Ovary (tissue), 9 donors: ENCODE data around the gene C13orf46. TPM values are rescaled to one million over a fixed set of nuclear protein-coding genes. Genes with fewer than 3 reads are reported as not detected.
A peak's percentile ranks its signal among the peaks of the same experiment; 100 is the strongest.

Experiments used
- DNase-seq, 5 donors: peaks; one replicate each; pipeline ENCODE4 v3.0.0-alpha.2; 2019 to 2020
- H3K27ac ChIP-seq, 2 donors: fragments of 200-600 bp; one replicate each; pipeline versions ENCODE4 v1.5.1 to v1.8.0; 2019 to 2022
- H3K27me3 ChIP-seq: fragments of 200-600 bp; one replicate; pipeline ENCODE4 v1.8.0; 2022
- H3K36me3 ChIP-seq: fragments of 200-600 bp; sonication (generic); one replicate; pipeline ENCODE4 v1.5.1; 2019
- H3K4me1 ChIP-seq: one replicate; pipeline ENCODE4 v1.8.1; 2013; ENCODE audit warnings: mild to moderate bottlenecking, moderate library complexity; ENCODE audit not compliant: insufficient read depth
- H3K4me3 ChIP-seq: fragments of 200-600 bp; sonication (generic); one replicate; pipeline ENCODE4 v1.5.1; 2017
- H3K9me3 ChIP-seq, 2 donors: fragments of 200-600 bp in 1 of 2; sonication (generic) in 1 of 2; one replicate each; pipeline versions ENCODE4 v1.5.1 to v1.8.1; 2013 to 2019; ENCODE audit warnings: mild to moderate bottlenecking in 1 of 2, moderate library complexity in 1 of 2
- CTCF ChIP-seq, 3 donors: fragments of 450-650 bp in 2 of 3; fragments of 200-600 bp in 1 of 3; IDR thresholded peaks; one replicate each; pipeline versions ENCODE4 v1.5.1 to v1.8.0; 2016 to 2022; ENCODE audit warnings: antibody characterized with exemption in 3 of 3, mild to moderate bottlenecking in 1 of 3
- EP300 ChIP-seq: sonication (generic); formaldehyde crosslinking; IDR thresholded peaks from one replicate; pipeline ENCODE4 v1.6.1; 2017; ENCODE audit warnings: antibody characterized with exemption
- POLR2A ChIP-seq: fragments of 450-650 bp; IDR thresholded peaks from one replicate; pipeline ENCODE4 v1.6.1; 2017; ENCODE audit warnings: antibody characterized with exemption, mild to moderate bottlenecking, moderate library complexity
- WGBS, 3 donors: extraction: QIAGEN DNeasy Blood & Tissue Kit in 1 of 3; methylation state at CpG; one replicate each; pipeline versions ENCODE4 v1.1.5 to v1.1.7; 2013 to 2017; 5-methylcytosine and 5-hydroxymethylcytosine counted together
- intact Hi-C, 4 donors: fragments of 100-400 bp; cut with DNase I; formaldehyde crosslinking; loops; one replicate each; pipeline versions ENCODE4 v1.11.0 to v1.15.1; 2022 to 2023
- polyA plus RNA-seq, 2 donors: library from polyadenylated mRNA; stranded (reverse); fragments of 200-250 nt in 1 of 2; fragments of 350-450 nt in 1 of 2; fragmentation: Illumina TruSeq in 1 of 2; extraction: RNeasy Lipid Tissue Mini Kit (QIAGEN cat#74804) in 1 of 2; gene quantifications; one replicate each; pipeline ENCODE4 v1.2.3, GENCODE V29; 2013 to 2014
- total RNA-seq, 7 donors: library from RNA; depleted of rRNA in 2 of 7; stranded (reverse); fragments of >200 nt in 2 of 7; fragmentation: NEBNext Ultra II Directional in 3 of 7; extraction: Animal tissue kit (Norgen Biotek cat#: 25700) in 3 of 7; gene quantifications; one replicate each; pipeline versions ENCODE4 v1.1.0 to v1.2.4, GENCODE V29; 2016 to 2023
- donor health status: DM: no; HTN: no; CAD: no; lungs with moderate emphysema.
- donor health status: DM: no; HTN: no; CAD: no.
- donor health status: Bipolar disorder and iron deficiency.
- donor health status: DM: yes; HTN: yes; CAD: no.
- donor health status: DM: no; HTN: no; CAD: no.
- donor health status: DM: yes; HTN: yes; CAD: no.

Gene C13orf46
- total and polyA plus RNA-seq, 9 donors, result 0.05 to 2.0 (median 0.50) TPM; not detected in 2

GRCh38 chr13:113974304-113975281, 717 bp upstream of the C13orf46 start:
- Histone ChIP-seq H3K36me3 (no peaks in the 10 kb centered on the region), H3K9me3 (no peaks in the 10 kb centered on the region), H3K27ac (no peak overlapping the region), H3K4me1 (peaks cover 1% of the 10 kb centered on the region), H3K4me3 (no peak overlapping the region), H3K27me3 (no peaks in the 10 kb centered on the region)
- 90 to 94% (median 93%) methylated on average over 42 to 49 of the region's 56 CpGs for WGBS, 3 donors
- intact Hi-C loops, result no loop called here
- TF ChIP-seq CTCF (IDR thresholded peaks at IDR 0.05), result no peak
- no peak for TF ChIP-seq POLR2A
- no peak for TF ChIP-seq EP300
- DNase-seq, result peak in 2 of 5 donors; percentile 10 to 29

- Histone ChIP-seq H3K27me3 (no peaks in the 10 kb centered on the region), H3K4me1 (peaks cover 1% of the 10 kb centered on the region), H3K4me3 (no peak overlapping the region), H3K9me3 (no peaks in the 10 kb centered on the region), H3K27ac (no peak overlapping the region), H3K36me3 (no peaks in the 10 kb centered on the region)
- intact Hi-C loops, result no loop called here
- TF ChIP-seq CTCF (IDR thresholded peaks at IDR 0.05) (no peak), EP300 (no peak), POLR2A (no peak)
- peak in 2 of 5 donors; percentile 10 to 31 for DNase-seq
- WGBS, 3 donors, result 80 to 84% (median 81%) methylated on average over 35 to 36 of the region's 36 CpGs
Observed at GRCh38 chr13:113972451-113973217, 1.2 kb downstream of the C13orf46 start.

GRCh38 chr13:113971471-113972231, 2.2 kb downstream of the C13orf46 start:
- Histone ChIP-seq H3K9me3 (no peaks in the 10 kb centered on the region), H3K36me3 (no peaks in the 10 kb centered on the region), H3K4me3 (no peak overlapping the region), H3K4me1 (no peaks in the 10 kb centered on the region), H3K27ac (no peak overlapping the region), H3K27me3 (no peaks in the 10 kb centered on the region)
- peak in 2 of 5 donors; percentile 19 to 27 for DNase-seq
- TF ChIP-seq CTCF (IDR thresholded peaks at IDR 0.05) (no peak), POLR2A (no peak), EP300 (no peak)
- WGBS, 3 donors, result 90 to 95% (median 94%) methylated on average over 36 of the region's 36 CpGs
- intact Hi-C loops, result no loop called here
